ENCODE measurements around the gene SNTG2. TPM values are rescaled to one million over a fixed set of nuclear protein-coding genes. Genes with fewer than 3 reads are reported as not detected.

SNTG2 gene
- polyA plus RNA-seq, 3 donors, result not detected

GRCh38 chr2:1360557-1361250, 410.1 kb downstream of the SNTG2 start:
- no peaks in the 10 kb centered on the region for H3K36me3 Mint-ChIP-seq
- Histone ChIP-seq H3K4me2 (replicated peaks; ENCODE audit: extremely low read depth, low read length, poor library complexity, severe bottlenecking) (no peak overlapping the region), H3K4me1 (ENCODE audit: control insufficient read depth in 1 of 2, insufficient read depth in 2 of 2, low read length in 2 of 2) (no peaks in the 10 kb centered on the region), H3K79me2 (ENCODE audit: insufficient read depth, low read length) (no peaks in the 10 kb centered on the region), H3K36me3 (replicated peaks in 1 of 2; ENCODE audit: control insufficient read depth in 1 of 2, insufficient read depth in 2 of 2, low read length in 2 of 2) (no peaks in the 10 kb centered on the region), H3K27me3 (ENCODE audit: control insufficient read depth in 2 of 2, insufficient read depth in 2 of 2, low read length in 2 of 2) (no peaks in the 10 kb centered on the region), H3K27ac (ENCODE audit: low read depth in 1 of 2, low read length in 2 of 2) (no peak overlapping the region), H2AFZ (ENCODE audit: insufficient read depth, low read depth, low read length, poor library complexity, severe bottlenecking) (no peak overlapping the region), H3K4me3 (replicated peaks in 1 of 3; ENCODE audit: low read depth in 2 of 3, low read length in 3 of 3) (no peak overlapping the region), H4K20me1 (ENCODE audit: insufficient read depth, low read length) (no peaks in the 10 kb centered on the region), H3K9ac (ENCODE audit: insufficient read depth, low read length, poor library complexity, severe bottlenecking) (no peak overlapping the region), H3K9me3 (replicated peaks in 1 of 2; ENCODE audit: control insufficient read depth in 1 of 2, insufficient read depth in 1 of 2, low read length in 2 of 2) (no peaks in the 10 kb centered on the region)
- WGBS (ENCODE audit: insufficient coverage), result 81% methylated on average over 2 of the region's 6 CpGs
- peaks cover 0 to 16% (median 2%) of the 10 kb centered on the region in 7 donors for H3K9me3 Mint-ChIP-seq
- H3K4me1 Mint-ChIP-seq, result no peaks in the 10 kb centered on the region
- peaks cover 0 to 6% (median 1%) of the 10 kb centered on the region in 3 donors for H3K27me3 Mint-ChIP-seq (ENCODE audit: low read depth in 3 of 3)
- intact Hi-C loops (cut with micrococcal nuclease), result no loop called here
- no peak overlapping the region for H3K4me3 Mint-ChIP-seq
- no peak for DNase-seq
- H3K27ac Mint-ChIP-seq, result no peak overlapping the region
- no peak for TF ChIP-seq CTCF (IDR thresholded peaks at IDR 0.05)

GRCh38 chr2:1363367-1363766, 412.7 kb downstream of the SNTG2 start:
- no peaks in the 10 kb centered on the region for H3K4me1 ChIP-seq (ENCODE audit: control insufficient read depth in 1 of 2, insufficient read depth in 2 of 2, low read length in 2 of 2)
- no peak overlapping the region for H3K4me3 ChIP-seq (replicated peaks in 1 of 3; ENCODE audit: low read depth in 2 of 3, low read length in 3 of 3)
- no peaks in the 10 kb centered on the region for H4K20me1 ChIP-seq (ENCODE audit: insufficient read depth, low read length)
- no peaks in the 10 kb centered on the region for H3K9me3 ChIP-seq (replicated peaks in 1 of 2; ENCODE audit: control insufficient read depth in 1 of 2, insufficient read depth in 1 of 2, low read length in 2 of 2)
- H3K4me2 ChIP-seq (replicated peaks; ENCODE audit: extremely low read depth, low read length, poor library complexity, severe bottlenecking), result no peak overlapping the region
- Mint-ChIP-seq H3K4me3 (no peak overlapping the region), H3K36me3 (no peaks in the 10 kb centered on the region), H3K4me1 (peaks cover 4% of the 10 kb centered on the region), H3K9me3 (peaks cover 0 to 14% (median 2%) of the 10 kb centered on the region in 7 donors), H3K27ac (no peak overlapping the region), H3K27me3 (ENCODE audit: low read depth in 3 of 3) (peaks cover 6 to 7% (median 6%) of the 10 kb centered on the region in 3 donors)
- 86% methylated on average over 1 of the region's 2 CpGs for WGBS (ENCODE audit: insufficient coverage)
- no peaks in the 10 kb centered on the region for H3K36me3 ChIP-seq (replicated peaks in 1 of 2; ENCODE audit: control insufficient read depth in 1 of 2, insufficient read depth in 2 of 2, low read length in 2 of 2)
- no peaks in the 10 kb centered on the region for H3K79me2 ChIP-seq (ENCODE audit: insufficient read depth, low read length)
- no peak overlapping the region for H2AFZ ChIP-seq (ENCODE audit: insufficient read depth, low read depth, low read length, poor library complexity, severe bottlenecking)
- intact Hi-C loops (cut with micrococcal nuclease), result no loop called here
- no peak for DNase-seq
- no peak overlapping the region for H3K9ac ChIP-seq (ENCODE audit: insufficient read depth, low read length, poor library complexity, severe bottlenecking)
- no peaks in the 10 kb centered on the region for H3K27me3 ChIP-seq (ENCODE audit: control insufficient read depth in 2 of 2, insufficient read depth in 2 of 2, low read length in 2 of 2)
- TF ChIP-seq CTCF (IDR thresholded peaks at IDR 0.05), result no peak
- H3K27ac ChIP-seq (ENCODE audit: low read depth in 1 of 2, low read length in 2 of 2), result no peak overlapping the region

All from CD14-positive monocyte (primary cell).